DMS53 treated with DMSO at 0.1 percent for 48 hours (cell line): ENCODE results near the gene PPIP5K2.
"Not testable (repeated sequence)": the region's sequence is repeated elsewhere in the genome, so short reads cannot be mapped to it uniquely, and the experiment has no call there.

Experiments
- DNase-seq: peaks from one replicate; lab custom pipeline; 2025; ENCODE audit not compliant: unreplicated experiment; lab: John Stamatoyannopoulos, UW

The PPIP5K2 gene

GRCh38 chr5:103119765-103120606 lies at the start of gene PPIP5K2, which contains the start of gene GIN1:
TSS of gene PPIP5K2 (plus strand) at chr5:103120301. CDS start at chr5:103129590, 9,289 bp downstream.
TSS of gene GIN1 (minus strand) at chr5:103120138. CDS start at chr5:103108707, 11,431 bp downstream.
- DNase-seq = peak; percentile 95

GRCh38 chr5:103073500-103073899 lies 46.6 kb upstream of the PPIP5K2 start:
- DNase-seq = not testable (repeated sequence)

- DNase-seq = no peak
Observed at GRCh38 chr5:103075442-103075841, 44.7 kb upstream of the PPIP5K2 start.

- DNase-seq = no peak
Observed at GRCh38 chr5:103079796-103080195, 40.3 kb upstream of the PPIP5K2 start.

GRCh38 chr5:103086547-103086946 lies 33.6 kb upstream of the PPIP5K2 start:
- DNase-seq = no peak

GRCh38 chr5:103089272-103089671 lies 30.8 kb upstream of the PPIP5K2 start:
- no peak for DNase-seq

- DNase-seq = no peak
Observed at GRCh38 chr5:103090791-103091190, 29.3 kb upstream of the PPIP5K2 start.

- DNase-seq = no peak
Observed at GRCh38 chr5:103092676-103093075, 27.4 kb upstream of the PPIP5K2 start.

- no peak for DNase-seq
Observed at GRCh38 chr5:103093727-103094126, 26.4 kb upstream of the PPIP5K2 start.

GRCh38 chr5:103094737-103095136 lies 25.4 kb upstream of the PPIP5K2 start:
- DNase-seq = no peak

GRCh38 chr5:103098993-103099392 lies 21.1 kb upstream of the PPIP5K2 start:
- no peak for DNase-seq

GRCh38 chr5:103101079-103101750 lies 18.9 kb upstream of the PPIP5K2 start:
- DNase-seq = no peak

- no peak for DNase-seq
Observed at GRCh38 chr5:103102234-103102633, 17.9 kb upstream of the PPIP5K2 start.

GRCh38 chr5:103108086-103108485 lies 12.0 kb upstream of the PPIP5K2 start:
- DNase-seq = no peak

GRCh38 chr5:103109277-103109676 lies 10.8 kb upstream of the PPIP5K2 start:
- DNase-seq = no peak

GRCh38 chr5:103110403-103110802 lies 9.7 kb upstream of the PPIP5K2 start:
- no peak for DNase-seq

- DNase-seq = no peak
Observed at GRCh38 chr5:103111468-103111867, 8.6 kb upstream of the PPIP5K2 start.

- no peak for DNase-seq
Observed at GRCh38 chr5:103112910-103113309, 7.2 kb upstream of the PPIP5K2 start.

GRCh38 chr5:103114440-103114839 lies 5.7 kb upstream of the PPIP5K2 start:
- no peak for DNase-seq

GRCh38 chr5:103117471-103117991 lies 2.6 kb upstream of the PPIP5K2 start:
- no peak for DNase-seq

- DNase-seq = no peak
Observed at GRCh38 chr5:103119070-103119764, 884 bp upstream of the PPIP5K2 start.
